ENCODE data around the gene MED12.
A peak's percentile ranks its signal among the peaks of the same experiment; 100 is the strongest.
"Not testable (repeated sequence)": the region's sequence is repeated elsewhere in the genome, so short reads cannot be mapped to it uniquely, and the experiment has no call there.

The MED12 gene

DNA sequence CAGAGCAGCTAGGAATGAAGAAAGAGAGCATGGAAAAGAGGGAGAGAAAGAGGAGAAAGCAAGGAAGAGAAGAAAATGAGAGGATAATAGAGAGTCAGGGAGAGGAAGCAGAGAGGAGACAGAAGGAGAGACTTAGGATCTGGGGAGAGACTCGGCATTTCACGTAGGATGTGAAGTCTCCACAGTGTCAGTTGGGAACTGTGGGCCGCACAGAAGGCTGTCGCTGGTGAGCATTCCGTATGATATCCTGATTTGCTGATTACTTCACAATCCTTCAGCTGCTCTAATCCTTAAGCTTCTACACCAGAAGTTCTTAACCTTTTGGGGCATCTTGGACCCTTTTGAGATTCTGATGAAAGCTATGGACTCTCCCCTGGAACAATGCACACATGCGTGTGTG, 40.2 kb downstream of the MED12 start:
- FAIRE-seq, result no peak
- no peak for DNase-seq (ENCODE audit: extremely low spot score, insufficient read length, low read depth)

GRCh38 chrX:71159335-71159734, 40.9 kb downstream of the MED12 start:
- DNase-seq (ENCODE audit: extremely low spot score, insufficient read length, low read depth) (no peak), FAIRE-seq (no peak)

DNA sequence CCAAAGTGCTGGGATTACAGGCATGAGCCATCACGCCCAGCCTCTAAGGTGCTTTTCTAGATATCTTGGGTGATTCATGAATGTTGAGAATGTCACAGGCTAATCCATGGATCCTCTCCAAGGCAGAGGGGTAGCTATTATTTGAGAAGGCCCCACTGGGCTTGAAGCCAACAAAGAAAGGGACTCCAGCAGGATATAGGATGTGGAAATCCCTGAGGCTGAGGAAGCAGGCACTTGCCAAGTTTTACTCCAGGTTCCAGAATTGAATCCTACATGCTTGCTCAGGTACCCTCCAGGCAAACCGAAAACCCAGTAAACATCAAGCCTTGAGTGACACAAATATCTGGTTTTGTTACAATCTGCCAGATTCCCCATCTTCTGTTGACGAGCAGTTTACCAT, 42.1 kb downstream of the MED12 start:
- peak; percentile 15 for FAIRE-seq
- no peak for DNase-seq (ENCODE audit: extremely low spot score, insufficient read length, low read depth)

DNA sequence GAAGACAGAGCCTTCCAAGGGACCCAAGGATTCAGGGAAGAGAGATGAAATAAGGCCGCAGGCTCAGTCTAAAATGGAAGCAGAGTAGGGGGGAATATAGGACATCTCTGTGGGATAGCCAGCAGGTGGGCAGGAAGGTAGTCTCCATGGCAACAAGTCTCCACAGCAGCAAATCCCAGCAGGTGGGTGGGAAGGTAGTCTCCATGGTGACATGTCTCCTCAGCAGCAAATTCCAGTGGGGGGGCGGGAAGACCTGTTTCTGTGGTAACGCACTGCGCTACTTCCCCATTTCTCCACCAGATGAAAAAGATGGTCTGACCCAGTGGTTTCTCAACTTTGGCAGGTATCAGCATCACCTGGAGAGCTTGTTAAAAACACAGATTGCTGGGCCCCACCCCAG, 44.6 kb downstream of the MED12 start:
- FAIRE-seq, result no peak
- no peak for DNase-seq (ENCODE audit: extremely low spot score, insufficient read length, low read depth)

DNA sequence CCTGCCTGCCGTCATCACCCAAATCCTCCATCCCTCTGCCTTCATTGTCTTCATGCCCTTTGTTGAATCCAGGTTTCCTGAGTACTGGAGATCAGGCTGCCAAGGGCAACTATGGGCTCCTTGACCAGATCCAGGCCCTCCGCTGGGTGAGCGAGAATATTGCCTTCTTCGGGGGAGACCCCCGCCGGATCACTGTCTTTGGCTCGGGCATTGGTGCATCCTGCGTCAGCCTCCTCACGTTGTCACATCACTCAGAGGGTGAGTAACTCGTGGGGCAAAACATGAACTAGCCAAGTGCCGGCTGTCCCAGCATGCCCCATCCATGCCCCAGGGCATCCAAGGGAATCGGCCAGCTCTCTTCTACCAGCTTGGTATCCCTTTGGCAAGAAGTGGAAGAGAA, 45.7 kb downstream of the MED12 start:
- FAIRE-seq, result no peak
- no peak for DNase-seq (ENCODE audit: extremely low spot score, insufficient read length, low read depth)

DNA sequence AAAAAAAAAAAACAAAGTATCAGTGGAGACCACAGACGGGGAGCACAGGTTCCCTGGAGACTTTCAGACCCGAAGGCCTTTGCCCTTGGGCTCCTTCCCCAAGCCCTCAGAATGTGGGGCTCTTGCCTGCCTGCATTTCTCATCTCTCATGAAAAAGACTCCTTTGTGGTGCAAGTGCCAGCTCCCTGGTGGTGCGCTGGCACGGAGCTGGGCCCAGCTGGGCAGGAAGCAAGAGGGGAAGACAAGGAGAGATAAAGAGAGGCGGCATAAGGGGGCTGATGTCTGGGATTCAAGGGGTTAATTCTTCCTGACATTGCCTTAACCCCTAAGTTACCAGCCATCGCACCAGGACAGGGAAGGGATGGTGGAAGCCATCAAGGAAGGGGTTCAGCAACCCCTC, 48.1 kb downstream of the MED12 start:
- no peak for FAIRE-seq
- DNase-seq (ENCODE audit: extremely low spot score, insufficient read length, low read depth), result no peak

DNA sequence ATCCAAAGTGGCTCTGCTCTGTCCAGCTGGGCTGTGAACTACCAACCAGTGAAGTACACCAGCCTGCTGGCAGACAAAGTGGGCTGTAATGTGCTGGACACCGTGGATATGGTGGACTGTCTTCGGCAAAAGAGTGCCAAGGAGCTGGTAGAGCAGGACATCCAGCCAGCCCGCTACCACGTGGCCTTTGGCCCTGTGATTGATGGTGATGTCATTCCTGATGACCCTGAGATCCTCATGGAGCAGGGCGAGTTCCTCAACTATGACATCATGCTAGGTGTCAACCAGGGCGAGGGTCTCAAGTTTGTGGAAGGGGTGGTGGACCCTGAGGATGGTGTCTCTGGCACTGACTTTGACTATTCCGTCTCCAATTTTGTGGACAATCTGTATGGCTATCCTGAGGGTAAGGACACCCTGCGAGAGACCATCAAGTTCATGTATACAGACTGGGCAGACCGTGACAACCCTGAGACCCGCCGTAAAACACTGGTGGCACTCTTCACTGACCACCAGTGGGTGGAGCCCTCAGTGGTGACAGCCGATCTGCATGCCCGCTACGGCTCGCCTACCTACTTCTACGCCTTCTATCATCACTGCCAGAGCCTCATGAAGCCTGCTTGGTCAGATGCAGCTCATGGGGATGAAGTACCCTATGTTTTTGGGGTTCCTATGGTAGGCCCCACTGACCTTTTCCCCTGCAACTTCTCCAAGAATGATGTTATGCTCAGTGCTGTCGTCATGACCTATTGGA, 48.8 kb downstream of the MED12 start:
- FAIRE-seq, result no peak
- no peak for DNase-seq (ENCODE audit: extremely low spot score, insufficient read length, low read depth)

GRCh38 chrX:71168134-71168533, 49.7 kb downstream of the MED12 start:
- FAIRE-seq, result no peak
- no peak for DNase-seq (ENCODE audit: extremely low spot score, insufficient read length, low read depth)

GRCh38 chrX:71169586-71169985, 51.2 kb downstream of the MED12 start:
- DNase-seq (ENCODE audit: extremely low spot score, insufficient read length, low read depth) (no peak), FAIRE-seq (no peak)

DNA sequence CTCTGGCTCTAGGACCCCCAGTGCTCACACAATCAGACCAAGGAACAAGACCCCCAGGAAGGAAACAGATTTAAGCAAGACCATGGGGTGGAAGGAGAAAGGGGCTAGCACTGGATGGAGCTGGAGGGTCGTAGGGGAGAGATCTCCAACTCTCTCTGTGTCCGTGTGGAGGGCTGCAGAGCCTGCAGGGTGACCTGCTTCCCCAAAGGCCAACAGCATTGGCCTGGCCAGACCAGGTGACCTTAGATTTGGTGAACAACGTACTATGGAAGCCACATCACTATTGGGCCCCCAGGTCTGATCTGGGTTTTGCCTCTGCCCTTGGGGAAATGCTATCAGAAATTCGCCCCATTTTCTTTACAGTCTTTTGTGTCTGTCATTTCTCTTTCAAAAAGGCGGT, 52.3 kb downstream of the MED12 start:
- DNase-seq (ENCODE audit: extremely low spot score, insufficient read length, low read depth) (no peak), FAIRE-seq (no peak)

GRCh38 chrX:71171110-71171801, 52.9 kb downstream of the MED12 start:
- no peak for FAIRE-seq
- DNase-seq (ENCODE audit: extremely low spot score, insufficient read length, low read depth), result no peak

GRCh38 chrX:71173440-71173839, 55.0 kb downstream of the MED12 start:
- no peak for FAIRE-seq
- no peak for DNase-seq (ENCODE audit: extremely low spot score, insufficient read length, low read depth)

- FAIRE-seq (no peak), DNase-seq (ENCODE audit: extremely low spot score, insufficient read length, low read depth) (no peak)
These were observed 56.4 kb downstream of the MED12 start for GRCh38 chrX:71174795-71175194.

DNA sequence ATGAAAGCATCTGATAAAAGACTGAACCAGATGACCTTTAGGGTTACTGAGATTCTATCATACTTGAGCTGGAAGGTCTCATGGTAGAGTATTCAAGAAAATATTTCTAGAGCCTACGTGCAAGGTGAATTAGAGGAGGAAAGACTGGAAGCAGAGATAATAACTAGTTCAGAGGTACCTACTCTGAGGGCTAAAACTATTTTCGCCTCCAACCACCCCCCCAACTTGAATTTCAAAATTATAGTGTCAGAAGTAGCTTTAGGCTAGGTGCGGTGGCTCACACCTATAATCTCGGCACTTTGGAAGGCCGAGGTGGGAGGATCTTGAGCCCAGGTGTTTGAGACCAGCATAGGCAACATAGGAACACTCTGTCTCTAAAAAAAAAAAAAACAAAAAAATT, 57.1 kb downstream of the MED12 start:
- DNase-seq (ENCODE audit: extremely low spot score, insufficient read length, low read depth), result no peak
- no peak for FAIRE-seq

DNA sequence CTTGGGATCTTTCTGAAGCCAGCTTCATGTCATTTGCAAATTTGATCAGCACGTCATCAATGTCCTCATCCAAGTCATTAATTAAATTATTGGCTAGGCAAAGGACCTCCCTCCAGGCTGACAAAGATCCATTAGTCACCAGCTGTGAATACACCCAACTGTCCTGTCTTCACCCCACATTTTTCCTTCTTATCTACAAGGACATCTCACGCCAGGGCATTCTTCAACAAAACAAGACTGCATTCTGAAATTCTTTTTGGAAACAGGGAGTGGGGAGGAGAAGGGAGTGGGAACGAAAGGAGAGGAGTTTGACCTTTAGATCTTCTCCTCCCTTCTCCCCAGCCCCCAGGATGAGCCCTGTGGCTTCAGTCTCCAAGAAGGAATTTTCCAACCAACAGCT, 58.9 kb downstream of the MED12 start:
- DNase-seq (ENCODE audit: extremely low spot score, insufficient read length, low read depth) (no peak), FAIRE-seq (no peak)

DNA sequence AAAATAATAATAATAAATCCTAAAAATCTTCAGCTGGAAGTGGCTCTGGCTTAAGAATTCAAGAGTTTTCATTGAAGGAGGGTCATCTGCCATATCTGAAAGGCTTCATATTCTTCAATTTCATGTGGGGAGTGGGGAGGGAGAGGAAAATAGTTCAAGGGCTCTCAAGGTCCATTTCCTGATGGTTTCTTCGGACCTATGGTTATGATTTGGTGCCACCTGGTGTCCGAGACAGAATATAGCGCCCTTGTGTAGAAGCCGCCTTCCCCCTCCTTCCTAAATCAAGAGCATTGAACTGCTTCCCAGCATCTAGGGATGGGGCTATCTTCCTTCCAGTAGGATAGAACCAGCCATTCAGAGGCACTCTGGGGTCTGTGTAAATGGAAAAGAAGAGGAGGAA, 60.5 kb downstream of the MED12 start:
- DNase-seq (ENCODE audit: extremely low spot score, insufficient read length, low read depth) (no peak), FAIRE-seq (peak; percentile 73)

- not testable (repeated sequence) for FAIRE-seq; DNase-seq (ENCODE audit: extremely low spot score, insufficient read length, low read depth)
These were observed 62.3 kb downstream of the MED12 start for GRCh38 chrX:71180579-71181265.

DNA sequence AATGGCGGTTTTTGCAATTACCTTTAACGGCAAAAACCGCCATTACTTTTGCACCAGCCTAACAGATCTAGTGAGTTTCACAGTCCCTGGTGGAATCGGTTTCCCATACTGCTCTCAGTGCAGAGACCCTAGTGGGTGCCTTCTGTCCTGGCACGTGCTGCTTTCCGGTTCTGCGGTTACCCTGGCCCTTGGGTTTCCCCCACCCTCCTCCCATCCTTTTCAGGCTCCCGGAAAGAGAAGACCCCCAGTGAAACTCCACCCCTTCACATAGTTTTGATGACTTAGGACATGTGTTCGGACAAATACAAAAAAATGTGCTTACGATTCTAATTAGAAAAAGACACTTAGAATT, 63.1 kb downstream of the MED12 start:
- DNase-seq (ENCODE audit: extremely low spot score, insufficient read length, low read depth), result no peak
- no peak for FAIRE-seq

DNA sequence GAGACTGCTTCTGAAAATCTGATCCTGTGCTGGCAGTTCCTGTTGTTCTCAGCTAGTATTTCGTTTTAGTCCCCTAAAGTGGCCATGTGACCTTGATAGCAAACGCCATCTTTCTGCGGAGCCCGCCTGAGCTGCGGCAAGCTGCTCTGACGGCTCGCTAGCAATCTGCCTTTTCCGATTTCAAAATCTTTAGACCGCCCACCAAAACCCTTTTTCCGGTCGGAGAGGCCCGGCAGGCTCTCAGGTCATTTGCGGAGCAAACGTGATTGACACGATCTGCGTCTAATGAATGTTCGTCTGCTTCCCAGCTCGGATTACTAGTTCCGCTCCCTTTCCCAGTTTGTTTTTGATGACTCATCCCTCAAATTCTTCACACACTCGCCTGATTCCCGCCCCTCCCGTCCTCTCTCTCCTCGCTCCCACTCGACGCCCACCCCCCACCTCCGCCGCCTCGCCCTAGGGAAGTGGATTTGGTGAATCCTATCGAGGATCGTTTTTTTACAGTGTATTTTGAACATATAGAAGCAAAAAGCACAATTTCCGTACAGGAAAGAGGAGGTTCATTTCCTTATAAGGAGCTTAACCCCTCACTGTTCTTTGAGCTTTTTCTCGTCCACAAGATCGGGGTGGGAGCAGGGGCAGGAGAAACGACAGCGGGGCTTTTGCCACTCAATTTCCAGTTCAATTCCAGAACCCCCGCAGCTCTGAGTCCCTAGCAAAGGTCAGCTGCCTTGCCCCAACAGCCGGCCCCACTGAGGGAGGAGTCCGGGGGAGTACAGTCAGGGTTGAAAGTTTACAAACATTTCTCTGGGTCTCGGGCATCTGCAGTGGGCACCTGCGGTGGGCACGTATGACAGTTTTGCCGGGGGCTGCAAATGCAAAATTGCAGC, 63.8 kb downstream of the MED12 start:
- peak; percentile 42 for DNase-seq (ENCODE audit: extremely low spot score, insufficient read length, low read depth)
- FAIRE-seq, result peak; percentile 98

GRCh38 chrX:71182871-71183270, 64.5 kb downstream of the MED12 start:
- DNase-seq (ENCODE audit: extremely low spot score, insufficient read length, low read depth), result no peak
- FAIRE-seq, result no peak

All from GM18507 (cell line).